HEK293 (cell line): ENCODE measurements around the gene SLC22A4.

Experiments used
- CTCF ChIA-PET: fragments of 350-600 bp; formaldehyde crosslinking; extraction: SDS; loops from one replicate; lab custom pipeline; 2021; ENCODE audit warnings: antibody characterized with exemption; lab: Yijun Ruan, JAX
- POLR2A ChIA-PET: fragments of 300-600 bp; formaldehyde crosslinking; extraction: SDS; loops from one replicate; lab custom pipeline; 2020; ENCODE audit warnings: antibody characterized with exemption, inconsistent platforms; lab: Yijun Ruan, JAX
- H3K27ac ChIP-seq: fragments of 200-500 bp; sonication (Bioruptor generic); 2 replicates; pipeline ENCODE4 v1.5.1; 2014; ENCODE audit warnings: low read depth, low read length, control low read depth, inconsistent platforms; ENCODE audit errors: extremely low read depth
- H3K36me3 ChIP-seq, 2 experiments: fragments of 200-500 bp in 1 of 2; sonication (Bioruptor generic) in 1 of 2; 1 replicate in 1 of 2; 2 replicates in 1 of 2; pipeline ENCODE4 v1.5.1; 2014 to 2017; ENCODE audit warnings: inconsistent platforms in 2 of 2, low read length in 2 of 2; ENCODE audit not compliant: control insufficient read depth in 2 of 2, insufficient read depth in 1 of 2
- H3K4me1 ChIP-seq: fragments of 200-500 bp; sonication (Bioruptor generic); 2 replicates; pipeline ENCODE4 v1.5.1; 2014; ENCODE audit warnings: mild to moderate bottlenecking, low read length, inconsistent platforms; ENCODE audit not compliant: control insufficient read depth, insufficient read depth
- H3K4me3 ChIP-seq: 2 replicates; pipeline ENCODE4 v1.5.1; 2011; ENCODE audit warnings: low read depth, mild to moderate bottlenecking, control low read depth, low read length, moderate library complexity
- H3K9me3 ChIP-seq: fragments of 200-500 bp; sonication (Bioruptor generic); 2 replicates; pipeline ENCODE4 v1.5.1; 2014; ENCODE audit warnings: low read depth, low read length, inconsistent platforms; ENCODE audit not compliant: control insufficient read depth, insufficient read depth
- HIC1 ChIP-seq: fragments of 450-650 bp; formaldehyde crosslinking; IDR thresholded peaks from 2 replicates; pipeline ENCODE4 v1.5.1; 2016; ENCODE audit warnings: missing biosample characterization, missing genetic modification characterization
- IKZF3 ChIP-seq: fragments of 450-650 bp; IDR thresholded peaks from 2 replicates; pipeline ENCODE4 v1.5.0; 2018; ENCODE audit warnings: missing biosample characterization, mild to moderate bottlenecking, missing genetic modification characterization, moderate library complexity
- KLF9 ChIP-seq: fragments of 450-650 bp; formaldehyde crosslinking; IDR thresholded peaks from 2 replicates; pipeline ENCODE4 v1.5.1; 2016; ENCODE audit warnings: missing biosample characterization, missing genetic modification characterization, low read depth
- MEIS1 ChIP-seq: sonication (generic); formaldehyde crosslinking; IDR thresholded peaks from 2 replicates; pipeline ENCODE4 v1.8.1; 2022; ENCODE audit warnings: missing genetic modification reagents, mild to moderate bottlenecking, borderline replicate concordance
- PATZ1 ChIP-seq: fragments of 450-650 bp; formaldehyde crosslinking; IDR thresholded peaks from 2 replicates; pipeline ENCODE4 v1.5.1; 2016; ENCODE audit warnings: missing biosample characterization, missing genetic modification characterization
- REPIN1 ChIP-seq: fragments of 450-650 bp; formaldehyde crosslinking; IDR thresholded peaks from 2 replicates; pipeline ENCODE4 v1.5.1; 2017; ENCODE audit warnings: missing biosample characterization, missing genetic modification characterization, low read depth
- SETDB1 ChIP-seq: IDR thresholded peaks from one replicate; pipeline ENCODE4 v1.6.1; 2017; ENCODE audit warnings: mild to moderate bottlenecking, low read length, moderate library complexity, mixed read lengths; ENCODE audit not compliant: insufficient read length
- ZBTB1 ChIP-seq: fragments of 450-650 bp; formaldehyde crosslinking; IDR thresholded peaks from 2 replicates; pipeline ENCODE4 v1.5.1; 2016; ENCODE audit warnings: missing biosample characterization, missing genetic modification characterization
- ZBTB17 ChIP-seq: fragments of 450-650 bp; formaldehyde crosslinking; IDR thresholded peaks from 2 replicates; pipeline ENCODE4 v1.5.1; 2016; ENCODE audit warnings: missing biosample characterization, missing genetic modification characterization
- ZNF112 ChIP-seq: fragments of 450-650 bp; formaldehyde crosslinking; IDR thresholded peaks from 2 replicates; pipeline ENCODE4 v1.5.0; 2017; ENCODE audit warnings: missing biosample characterization, missing genetic modification characterization
- ZNF302 ChIP-seq: fragments of 450-650 bp; formaldehyde crosslinking; IDR thresholded peaks from 2 replicates; pipeline ENCODE4 v1.5.1; 2016; ENCODE audit warnings: missing biosample characterization, missing genetic modification characterization, low read depth
- ZNF391 ChIP-seq: fragments of 450-650 bp; formaldehyde crosslinking; IDR thresholded peaks from 2 replicates; pipeline ENCODE4 v1.5.1; 2016; ENCODE audit warnings: low read depth, missing biosample characterization, missing genetic modification characterization, borderline replicate concordance
- ZNF513 ChIP-seq: fragments of 450-650 bp; IDR thresholded peaks from 2 replicates; pipeline ENCODE4 v1.5.1; 2018; ENCODE audit warnings: missing biosample characterization, missing genetic modification characterization
- ZNF518A ChIP-seq: fragments of 450-650 bp; formaldehyde crosslinking; conservative IDR thresholded peaks from 2 replicates; pipeline ENCODE4 v1.5.1; 2016; ENCODE audit warnings: low read depth, missing biosample characterization, missing genetic modification characterization
- ZNF677 ChIP-seq: fragments of 450-650 bp; IDR thresholded peaks from 2 replicates; pipeline ENCODE4 v1.5.0; 2018; ENCODE audit warnings: missing biosample characterization, mild to moderate bottlenecking, missing genetic modification characterization, moderate library complexity
- ZNF792 ChIP-seq: fragments of 450-650 bp; formaldehyde crosslinking; IDR thresholded peaks from 2 replicates; pipeline ENCODE4 v1.5.1; 2016; ENCODE audit warnings: missing biosample characterization, missing genetic modification characterization

Gene SLC22A4

GRCh38 chr5:132303589-132303988 lies 9.4 kb downstream of the SLC22A4 start:
- POLR2A ChIA-PET = interaction anchor here (2.0 kb wide), 1 partner anchor 10 kb away, joined by 15 read pairs; the partner anchor contains the start of gene SLC22A4
- no peaks in the 10 kb centered on the region for H3K9me3 ChIP-seq
- H3K27ac ChIP-seq = no peak overlapping the region
- CTCF ChIA-PET = interaction anchor here (0.5 to 0.6 kb wide), 2 partner anchors 31 to 64 kb away, joined by 3 read pairs; no protein-coding TSS in a partner anchor
- H3K4me3 ChIP-seq = no peak overlapping the region
- no peaks in the 10 kb centered on the region for H3K4me1 ChIP-seq
- TF ChIP-seq ZNF518A (tag by site-specific recombination) (no peak), HIC1 (tag by site-specific recombination) (no peak), ZNF513 (no peak), IKZF3 (tag by site-specific recombination) (no peak), MEIS1 (CRISPR knock-in tag) (no peak), KLF9 (tag by site-specific recombination) (no peak), ZBTB17 (no peak), ZNF391 (tag by site-specific recombination) (no peak), REPIN1 (no peak), ZNF792 (no peak), ZBTB1 (tag by site-specific recombination) (no peak)
- H3K36me3 ChIP-seq = no peaks in the 10 kb centered on the region

GRCh38 chr5:132305420-132305819 lies 11.2 kb downstream of the SLC22A4 start:
- no peak overlapping the region for H3K27ac ChIP-seq
- no peak overlapping the region for H3K4me3 ChIP-seq
- no peaks in the 10 kb centered on the region for H3K9me3 ChIP-seq
- no peaks in the 10 kb centered on the region for H3K36me3 ChIP-seq
- POLR2A ChIA-PET = no interaction called here
- TF ChIP-seq ZNF302 (tag by site-specific recombination) = no peak
- no peak for TF ChIP-seq ZNF112
- TF ChIP-seq ZNF677 (tag by site-specific recombination) = peak; percentile 92
- TF ChIP-seq SETDB1 = peak; percentile 94
- TF ChIP-seq PATZ1 = no peak
- TF ChIP-seq, all 188 proteins: peak for 2
- CTCF ChIA-PET = no interaction called here
- H3K4me1 ChIP-seq = no peaks in the 10 kb centered on the region
